HG03439 (cell line): ENCODE results near the gene BRF1.

Source experiments
- ATAC-seq: cut with Tn5 transposase; IDR thresholded peaks from one replicate; pipeline ENCODE4 v1.9.1; 2021; ENCODE audit warnings: mild to moderate bottlenecking, moderate library complexity; ENCODE audit not compliant: unreplicated experiment

BRF1 gene

GRCh38 chr14:105214324-105214915 is 86.4 kb downstream of the BRF1 start:
- no peak for ATAC-seq

GRCh38 chr14:105213361-105213760 is 87.4 kb downstream of the BRF1 start:
- ATAC-seq, result no peak

- no peak for ATAC-seq
Measured at GRCh38 chr14:105212541-105213300, 88.1 kb downstream of the BRF1 start.

- ATAC-seq, result no peak
Measured at GRCh38 chr14:105211758-105212089, 89.1 kb downstream of the BRF1 start.

GRCh38 chr14:105211086-105211757 is 89.6 kb downstream of the BRF1 start:
- ATAC-seq, result no peak

GRCh38 chr14:105210266-105211025 is 90.4 kb downstream of the BRF1 start:
- ATAC-seq, result no peak

- no peak for ATAC-seq
Measured at GRCh38 chr14:105209646-105210045, 91.2 kb downstream of the BRF1 start.

- ATAC-seq, result no peak
Measured at GRCh38 chr14:105209091-105209490, 91.7 kb downstream of the BRF1 start.

GRCh38 chr14:105208738-105209075 is 92.1 kb downstream of the BRF1 start:
- ATAC-seq, result no peak

- ATAC-seq, result no peak
Measured at GRCh38 chr14:105207996-105208737, 92.6 kb downstream of the BRF1 start.

GRCh38 chr14:105207460-105207901 is 93.3 kb downstream of the BRF1 start:
- no peak for ATAC-seq

GRCh38 chr14:105206873-105207272 is 93.9 kb downstream of the BRF1 start:
- ATAC-seq, result no peak

GRCh38 chr14:105205673-105206208 is 95.1 kb downstream of the BRF1 start:
- ATAC-seq, result no peak

- ATAC-seq, result no peak
Measured at GRCh38 chr14:105204931-105205672, 95.7 kb downstream of the BRF1 start.

- no peak for ATAC-seq
Measured at GRCh38 chr14:105204206-105204930, 96.4 kb downstream of the BRF1 start.

- no peak for ATAC-seq
Measured at GRCh38 chr14:105203701-105204100, 97.1 kb downstream of the BRF1 start.

- ATAC-seq, result no peak
Measured at GRCh38 chr14:105203057-105203531, 97.7 kb downstream of the BRF1 start.

GRCh38 chr14:105201925-105202513 is 98.8 kb downstream of the BRF1 start:
- no peak for ATAC-seq
